HG03575 (cell line): ENCODE measurements around the gene PET100.

Source experiments
- ATAC-seq: cut with Tn5 transposase; IDR thresholded peaks from one replicate; pipeline ENCODE4 v1.9.1; 2021; ENCODE audit not compliant: unreplicated experiment, insufficient number of reproducible peaks, low FRiP score; ENCODE audit errors: extremely low read depth

PET100 gene

DNA sequence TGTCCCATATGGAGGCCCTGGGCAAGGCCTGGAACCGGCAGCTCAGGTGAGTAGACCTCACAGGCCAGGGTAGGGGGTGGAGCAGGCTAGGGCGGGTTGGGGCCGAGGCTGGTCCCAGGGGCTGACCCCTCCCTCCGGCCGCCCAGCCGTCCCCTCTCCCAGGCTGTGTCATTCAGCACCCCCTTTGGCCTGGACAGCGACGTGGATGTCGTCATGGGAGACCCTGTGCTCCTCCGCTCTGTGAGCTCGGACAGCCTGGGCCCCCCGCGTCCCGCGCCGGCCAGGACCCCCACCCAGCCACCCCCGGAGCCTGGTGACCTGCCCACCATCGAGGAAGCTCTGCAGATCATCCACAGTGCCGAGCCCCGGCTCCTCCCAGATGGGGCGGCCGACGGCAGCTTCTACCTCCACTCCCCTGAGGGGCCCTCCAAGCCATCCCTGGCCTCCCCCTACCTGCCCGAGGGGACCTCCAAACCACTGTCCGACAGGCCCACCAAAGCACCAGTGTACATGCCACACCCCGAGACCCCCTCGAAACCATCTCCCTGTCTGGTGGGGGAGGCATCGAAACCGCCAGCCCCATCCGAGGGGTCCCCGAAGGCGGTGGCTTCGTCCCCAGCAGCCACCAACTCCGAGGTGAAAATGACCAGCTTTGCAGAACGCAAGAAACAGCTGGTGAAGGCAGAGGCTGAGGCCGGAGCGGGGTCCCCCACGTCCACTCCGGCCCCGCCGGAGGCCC is 17.9 kb upstream of the PET100 start:
- no peak for ATAC-seq

DNA sequence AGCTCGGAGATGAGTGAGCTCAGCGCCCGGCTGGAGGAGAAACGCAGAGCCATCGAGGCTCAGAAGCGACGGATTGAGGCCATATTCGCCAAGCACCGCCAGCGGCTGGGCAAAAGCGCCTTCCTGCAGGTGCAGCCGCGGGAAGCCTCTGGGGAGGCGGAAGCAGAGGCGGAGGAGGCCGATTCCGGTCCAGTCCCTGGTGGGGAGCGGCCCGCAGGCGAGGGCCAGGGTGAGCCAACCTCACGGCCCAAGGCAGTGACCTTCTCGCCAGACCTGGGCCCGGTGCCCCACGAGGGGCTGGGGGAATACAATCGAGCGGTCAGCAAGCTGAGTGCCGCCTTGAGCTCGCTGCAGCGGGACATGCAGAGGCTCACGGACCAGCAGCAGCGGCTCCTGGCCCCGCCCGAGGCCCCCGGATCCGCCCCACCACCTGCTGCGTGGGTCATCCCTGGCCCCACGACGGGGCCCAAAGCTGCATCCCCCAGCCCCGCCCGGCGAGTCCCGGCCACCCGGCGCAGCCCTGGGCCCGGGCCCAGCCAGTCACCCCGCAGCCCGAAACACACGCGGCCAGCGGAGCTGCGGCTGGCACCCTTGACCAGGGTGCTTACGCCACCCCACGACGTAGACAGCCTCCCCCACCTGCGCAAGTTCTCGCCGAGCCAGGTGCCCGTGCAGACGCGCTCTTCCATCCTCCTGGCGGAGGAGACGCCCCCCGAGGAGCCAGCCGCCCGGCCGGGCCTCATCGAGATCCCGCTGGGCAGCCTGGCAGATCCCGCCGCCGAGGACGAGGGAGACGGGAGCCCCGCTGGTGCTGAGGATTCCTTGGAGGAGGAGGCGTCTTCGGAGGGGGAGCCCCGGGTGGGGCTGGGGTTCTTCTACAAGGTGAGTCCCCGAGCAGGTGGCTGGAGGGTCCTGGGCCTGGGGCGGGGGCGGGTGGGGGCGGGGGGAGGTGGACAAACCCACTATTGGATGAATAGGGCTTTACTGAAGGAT is 17.0 kb upstream of the PET100 start:
- no peak for ATAC-seq

DNA sequence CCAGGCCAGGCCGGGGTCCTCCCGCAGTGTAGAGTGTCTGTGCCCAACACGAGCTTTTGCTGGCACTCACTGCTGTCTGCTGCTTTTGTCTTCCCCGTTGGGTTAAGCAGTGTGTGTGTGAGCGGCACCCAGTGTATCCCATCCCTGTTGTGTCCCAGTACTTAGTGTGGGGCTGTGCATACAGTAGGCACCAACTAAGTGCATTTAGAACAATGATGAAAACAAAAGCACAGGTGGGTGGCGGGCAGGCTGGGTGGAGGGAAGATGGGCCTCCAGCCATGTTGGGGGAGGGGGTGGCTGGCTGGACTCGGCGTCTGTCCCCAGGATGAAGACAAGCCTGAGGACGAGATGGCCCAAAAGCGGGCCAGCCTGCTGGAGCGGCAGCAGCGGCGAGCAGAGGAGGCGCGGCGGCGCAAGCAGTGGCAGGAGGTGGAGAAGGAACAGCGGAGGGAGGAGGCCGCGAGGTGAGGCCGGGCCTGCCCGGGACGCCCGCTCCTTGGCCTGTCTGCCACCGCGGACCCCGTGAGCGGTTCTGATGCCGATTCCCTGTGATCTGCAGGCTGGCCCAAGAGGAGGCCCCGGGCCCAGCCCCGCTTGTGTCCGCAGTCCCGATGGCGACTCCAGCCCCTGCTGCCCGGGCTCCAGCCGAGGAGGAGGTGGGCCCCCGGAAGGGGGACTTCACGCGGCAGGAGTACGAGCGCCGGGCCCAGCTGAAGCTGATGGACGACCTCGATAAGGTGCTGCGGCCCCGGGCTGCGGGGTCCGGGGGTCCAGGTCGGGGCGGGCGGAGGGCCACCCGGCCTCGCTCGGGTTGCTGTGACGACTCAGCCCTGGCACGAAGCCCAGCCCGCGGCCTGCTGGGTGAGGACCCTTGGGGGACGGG is 14.5 kb upstream of the PET100 start:
- ATAC-seq = no peak

DNA sequence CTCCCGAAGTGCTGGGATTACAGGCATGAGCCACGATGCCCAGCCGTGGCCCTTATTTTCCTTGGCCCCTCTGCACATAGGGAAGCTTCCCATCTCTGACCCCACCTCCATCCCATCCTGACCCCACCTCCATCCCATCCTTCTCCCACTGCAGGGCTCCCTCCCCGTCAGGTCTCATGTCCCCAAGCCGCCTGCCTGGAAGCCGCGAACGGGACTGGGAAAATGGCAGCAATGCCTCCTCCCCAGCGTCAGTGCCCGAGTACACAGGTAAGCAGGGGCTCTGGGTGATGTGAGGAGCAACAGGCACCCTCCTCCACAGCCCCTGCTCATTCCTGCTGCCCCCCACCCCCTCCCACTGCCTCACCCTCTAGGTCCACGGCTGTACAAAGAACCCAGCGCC is 12.4 kb upstream of the PET100 start:
- ATAC-seq = no peak

DNA sequence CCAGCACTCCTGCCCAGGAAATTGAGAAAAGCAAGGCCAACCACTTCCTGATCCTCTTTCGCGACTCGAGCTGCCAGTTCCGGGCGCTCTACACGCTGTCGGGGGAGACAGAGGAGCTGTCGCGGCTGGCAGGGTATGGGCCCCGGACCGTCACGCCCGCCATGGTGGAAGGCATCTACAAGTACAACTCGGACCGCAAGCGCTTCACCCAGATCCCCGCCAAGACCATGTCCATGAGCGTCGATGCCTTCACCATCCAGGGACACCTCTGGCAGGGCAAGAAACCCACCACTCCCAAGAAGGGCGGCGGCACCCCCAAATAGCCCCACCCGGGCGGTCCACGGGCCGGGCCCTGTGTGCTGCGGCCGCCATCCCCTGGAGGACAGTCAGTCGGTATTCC is 11.9 kb upstream of the PET100 start:
- ATAC-seq = no peak

DNA sequence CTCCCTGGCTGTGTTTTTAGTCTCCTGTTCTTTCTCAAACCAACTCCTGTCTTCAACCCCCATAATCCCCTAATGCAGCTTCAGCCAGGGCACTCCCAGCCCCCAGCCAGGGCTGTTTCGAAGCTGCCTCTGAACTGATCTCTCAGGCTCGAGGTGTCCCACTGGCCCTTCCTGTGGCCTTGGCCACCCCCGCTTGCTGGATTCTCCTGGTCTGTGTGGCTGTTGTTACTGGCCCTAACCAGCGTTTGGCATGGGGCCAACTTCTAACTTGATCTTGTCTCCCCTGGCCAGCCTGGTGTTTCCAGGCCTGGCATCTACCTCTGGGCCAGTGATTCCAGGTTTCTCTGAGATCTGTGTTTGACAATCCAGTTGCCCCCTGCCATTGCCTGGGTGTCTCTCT is 11.2 kb upstream of the PET100 start:
- no peak for ATAC-seq

DNA sequence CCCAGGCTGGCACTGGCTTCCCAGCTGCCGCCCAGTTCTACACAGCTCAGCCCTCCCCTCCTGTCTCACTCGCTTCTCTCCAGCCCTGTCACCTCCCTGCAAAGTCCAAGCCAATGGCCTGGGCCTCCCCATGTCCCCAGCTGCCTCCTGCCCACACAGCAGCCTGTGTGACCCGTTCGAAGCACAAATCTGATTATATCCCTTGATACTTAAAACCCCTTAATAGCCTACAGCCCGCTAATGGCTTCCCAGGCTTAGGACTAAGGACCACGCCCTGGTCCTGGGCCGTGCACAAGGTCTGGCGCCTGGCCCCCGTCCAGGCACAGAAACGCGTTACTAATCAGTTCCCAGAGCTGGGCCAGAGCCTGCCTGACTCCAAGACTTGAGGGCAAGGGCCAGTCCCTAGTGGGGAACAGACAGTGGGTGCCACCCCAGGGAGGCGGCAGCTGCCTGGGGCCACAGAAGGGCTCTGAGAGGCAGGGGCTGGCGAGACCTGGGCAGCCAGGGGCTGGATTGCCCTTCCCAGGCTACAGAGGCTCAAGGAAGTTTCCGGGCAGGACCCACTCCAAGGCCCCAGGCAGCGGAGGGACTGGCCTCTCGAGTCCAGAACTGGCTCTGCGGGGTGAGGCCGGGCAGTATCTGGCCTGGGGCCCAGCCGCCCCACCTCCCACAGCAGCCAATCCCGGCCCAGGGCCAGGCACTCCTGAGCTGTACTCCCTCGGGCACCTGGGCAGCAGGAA is 10.7 kb upstream of the PET100 start:
- no peak for ATAC-seq

DNA sequence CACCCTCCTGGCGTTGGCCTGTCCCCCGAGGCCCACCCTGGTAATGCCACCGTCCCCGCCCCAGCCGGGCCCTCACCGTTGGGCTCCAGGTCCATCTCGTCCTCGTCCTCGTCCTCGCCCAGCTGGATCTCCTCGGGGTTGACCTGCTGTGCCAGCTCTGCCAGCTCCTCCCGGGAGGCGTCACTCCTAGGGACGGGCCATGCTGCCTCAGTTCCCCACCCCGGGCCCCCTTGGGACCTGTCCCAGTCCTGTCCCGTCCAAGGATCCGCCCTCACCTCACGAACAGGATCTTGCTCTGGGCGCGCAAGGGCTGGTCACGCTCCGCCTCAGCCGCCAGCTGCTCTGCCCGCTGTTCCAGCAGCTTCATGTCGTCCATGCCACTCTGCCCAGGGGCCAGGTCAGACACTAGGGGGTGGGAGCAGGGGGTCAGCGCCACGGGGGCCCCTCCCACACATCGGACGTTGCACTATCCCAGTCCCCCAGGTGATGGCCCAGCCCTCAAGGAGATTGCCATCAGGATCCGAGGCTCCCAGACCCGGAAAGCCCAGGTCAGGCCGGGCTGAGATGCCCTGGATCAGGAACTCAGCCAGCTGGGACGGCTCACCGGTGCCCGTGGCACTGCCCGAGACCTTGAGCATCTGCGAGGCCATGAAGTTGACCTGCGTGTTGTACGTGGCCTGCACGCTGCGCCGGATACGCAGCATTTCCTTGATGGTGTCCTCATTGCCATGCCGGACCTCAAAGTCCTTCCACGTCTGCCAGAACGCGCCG is 9.7 kb upstream of the PET100 start:
- ATAC-seq = no peak

DNA sequence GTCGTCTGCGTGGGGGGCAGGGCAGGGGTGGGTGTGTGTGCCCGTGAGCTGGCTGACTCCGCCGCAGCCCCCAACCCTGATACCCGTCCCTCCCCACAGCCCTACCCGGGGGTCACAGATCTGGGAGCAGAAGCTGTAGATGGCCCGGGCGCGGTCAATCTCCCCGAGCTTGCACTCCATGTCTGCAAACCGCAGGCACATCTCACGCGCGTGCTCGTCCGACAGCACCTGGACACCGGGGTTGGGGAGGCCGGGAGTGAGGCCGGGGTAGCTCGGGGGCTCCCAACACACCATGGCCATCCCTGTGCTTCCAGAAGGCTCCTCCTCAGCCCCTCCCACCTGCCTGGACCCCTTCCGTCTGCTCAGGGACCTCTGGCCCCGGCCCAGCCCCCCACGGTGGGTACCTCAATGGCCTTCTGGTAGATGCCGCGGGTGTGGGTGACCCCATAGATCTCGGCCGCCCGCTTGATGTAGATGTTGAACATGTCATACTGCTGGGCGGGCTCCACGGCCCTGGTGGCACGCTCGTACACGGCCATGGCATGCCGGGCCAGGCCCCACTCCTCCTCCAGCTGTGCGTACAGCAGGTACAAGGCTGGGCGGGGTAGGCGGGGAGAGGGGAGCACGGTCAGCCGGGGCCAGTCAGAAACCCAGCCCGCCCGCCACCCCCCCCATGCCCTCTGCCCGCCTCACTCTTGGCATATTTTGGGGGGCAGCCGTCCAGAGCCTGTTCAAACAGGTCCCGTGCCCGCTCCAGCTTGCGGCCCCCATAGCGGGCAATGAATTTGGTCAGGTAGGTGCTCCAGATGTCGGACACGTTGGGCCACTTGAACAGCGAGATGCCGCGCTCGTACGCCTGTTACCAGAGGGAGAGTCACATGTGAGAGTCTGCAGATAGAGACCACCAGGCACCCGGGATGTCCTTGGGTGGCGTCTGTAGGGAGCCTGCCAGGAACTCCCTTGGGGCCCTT is 8.9 kb upstream of the PET100 start:
- no peak for ATAC-seq

DNA sequence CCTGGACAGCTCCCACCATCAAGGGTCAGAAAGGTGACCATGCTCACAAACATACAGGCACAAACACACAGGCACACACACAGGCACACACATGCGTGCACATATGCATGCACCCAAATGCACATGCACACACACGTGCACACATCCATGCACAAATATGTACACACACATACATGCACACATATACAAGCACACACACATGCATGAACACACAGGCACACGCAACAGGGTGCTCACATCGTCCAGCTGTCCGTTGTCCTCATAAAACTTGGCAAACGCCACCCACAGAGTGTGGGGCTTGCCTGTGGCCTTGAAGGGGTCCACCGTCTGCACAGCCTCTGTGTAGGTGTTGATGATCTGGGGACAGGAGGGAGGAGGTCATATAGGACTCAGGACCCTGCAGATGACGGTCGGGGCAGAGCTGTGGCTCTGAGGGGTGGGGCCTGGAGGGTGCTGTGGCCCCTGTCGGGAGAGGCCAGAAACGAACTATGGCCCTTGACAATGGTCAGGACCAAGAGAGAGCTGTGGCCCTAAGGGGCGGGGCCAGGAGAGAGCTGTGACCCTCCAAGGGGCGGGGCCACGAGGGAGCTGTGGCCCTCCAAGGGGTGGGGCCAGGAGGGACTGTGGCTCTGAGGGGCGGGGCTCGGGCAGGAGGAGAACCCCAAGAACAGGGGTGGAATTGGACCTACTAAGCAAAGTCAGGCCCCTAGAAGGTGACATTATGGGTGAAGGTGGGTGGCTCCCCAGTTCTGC is 6.5 kb upstream of the PET100 start:
- no peak for ATAC-seq

DNA sequence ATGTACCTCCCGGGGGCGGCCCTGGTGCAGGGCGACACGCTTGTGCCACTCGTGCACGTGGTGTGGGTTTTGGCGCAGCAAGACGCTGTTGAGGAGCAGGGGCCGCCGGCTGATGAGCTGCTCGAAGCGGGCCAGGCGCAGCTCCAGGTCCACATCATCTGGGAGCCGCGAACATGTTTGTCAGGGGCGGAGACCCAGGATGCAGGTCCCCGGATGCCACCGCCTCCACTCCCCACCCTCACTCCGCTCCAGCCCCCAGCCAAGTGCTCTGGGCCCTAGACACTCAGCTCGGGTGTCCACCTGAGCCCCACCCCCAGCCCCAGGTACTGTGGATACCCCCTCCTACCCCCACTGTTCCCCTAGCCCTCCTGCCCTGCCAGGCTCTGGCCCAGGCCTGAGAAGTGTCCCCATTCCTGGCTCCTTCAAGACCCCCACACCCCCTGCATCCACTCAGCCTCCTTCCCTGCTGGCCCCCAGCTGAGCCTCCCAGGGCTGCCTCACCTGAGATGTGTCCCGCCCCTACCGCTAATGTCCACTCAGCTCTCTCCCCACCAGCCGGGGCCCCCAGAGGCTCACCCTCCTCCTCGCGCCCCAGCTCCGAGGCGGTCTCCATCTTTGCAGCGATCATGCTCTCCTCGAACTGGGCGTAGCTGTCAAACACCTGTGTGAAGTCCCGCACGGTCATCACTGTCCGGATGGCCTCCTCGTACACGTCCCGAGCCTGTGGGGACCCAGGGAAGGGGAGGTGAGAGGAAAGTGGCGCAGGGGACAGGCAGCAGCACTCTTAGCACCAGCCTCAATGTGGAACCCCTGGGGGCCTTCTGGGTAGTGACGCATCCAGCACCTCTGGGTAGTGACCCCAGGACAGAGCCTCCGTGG is 5.6 kb upstream of the PET100 start:
- no peak for ATAC-seq

DNA sequence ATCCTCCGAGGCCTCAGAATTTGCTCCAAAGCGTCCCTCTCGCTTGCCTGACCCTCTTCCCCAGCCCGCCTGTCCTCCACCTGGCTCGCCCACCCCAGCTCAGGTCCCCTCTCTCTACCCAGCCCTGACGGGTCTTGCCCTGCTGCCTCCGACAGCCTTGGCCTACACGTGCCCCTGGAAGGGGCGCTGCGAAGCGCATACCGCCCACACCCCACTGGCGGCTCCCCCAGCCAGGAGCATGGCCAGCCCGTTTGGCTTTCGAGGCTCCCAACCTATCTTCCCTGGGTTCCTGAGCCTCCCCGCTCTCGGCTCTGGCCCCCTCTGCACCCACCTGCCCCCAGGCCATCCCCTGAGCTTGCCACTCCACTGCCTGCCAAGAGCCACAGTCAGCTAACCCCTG is 4.8 kb upstream of the PET100 start:
- ATAC-seq = no peak

DNA sequence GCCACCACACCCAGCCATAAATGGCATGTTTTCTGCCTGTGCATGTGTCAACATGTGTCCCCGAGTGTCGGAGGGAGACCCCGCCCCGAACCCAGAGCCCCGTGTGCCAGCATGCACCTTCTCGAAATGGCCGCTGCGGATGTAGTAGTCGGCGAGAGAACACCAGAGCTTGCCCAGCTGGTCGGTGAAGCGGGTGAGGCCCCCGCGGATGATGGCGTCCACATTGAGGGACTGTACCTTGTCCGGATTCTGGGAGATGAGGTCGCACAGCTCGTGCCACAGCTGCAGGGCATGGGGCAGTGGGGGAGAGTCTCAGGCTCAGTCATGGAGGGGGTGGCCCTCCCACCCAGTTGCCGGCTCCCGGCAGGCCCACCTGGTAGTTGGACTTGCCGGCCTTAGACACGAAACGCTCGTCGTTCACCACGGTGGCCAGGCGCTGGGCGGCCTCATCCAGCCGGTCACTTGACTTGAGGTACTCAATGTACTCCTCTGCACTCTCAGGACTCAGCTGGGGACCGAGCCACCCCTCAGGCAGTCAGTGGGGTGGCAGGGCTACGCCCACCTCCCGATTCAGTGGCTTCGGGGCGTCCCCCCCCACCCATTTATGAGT is 3.7 kb upstream of the PET100 start:
- no peak for ATAC-seq

DNA sequence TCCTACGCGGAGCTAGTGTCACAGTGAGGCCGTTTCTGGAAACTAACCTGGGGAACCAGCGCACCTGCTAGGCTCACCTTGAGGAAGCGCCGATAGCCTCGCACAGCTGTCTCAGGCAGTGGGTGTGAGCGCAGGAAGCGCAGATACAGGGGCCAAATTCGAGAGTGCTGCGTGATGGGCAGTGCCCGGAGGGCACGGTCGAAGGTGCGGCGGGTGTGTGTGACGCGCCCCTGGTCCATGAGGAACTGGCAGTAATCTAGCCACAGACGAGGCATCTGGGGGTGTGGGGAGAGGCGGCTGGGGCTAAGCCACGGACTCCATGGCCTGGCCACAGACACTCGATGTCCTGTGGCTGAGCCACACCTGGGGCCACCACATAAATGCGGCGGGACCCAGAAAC is 2.4 kb upstream of the PET100 start:
- ATAC-seq = no peak
